ENCODE results near the gene GM2A.

DNA sequence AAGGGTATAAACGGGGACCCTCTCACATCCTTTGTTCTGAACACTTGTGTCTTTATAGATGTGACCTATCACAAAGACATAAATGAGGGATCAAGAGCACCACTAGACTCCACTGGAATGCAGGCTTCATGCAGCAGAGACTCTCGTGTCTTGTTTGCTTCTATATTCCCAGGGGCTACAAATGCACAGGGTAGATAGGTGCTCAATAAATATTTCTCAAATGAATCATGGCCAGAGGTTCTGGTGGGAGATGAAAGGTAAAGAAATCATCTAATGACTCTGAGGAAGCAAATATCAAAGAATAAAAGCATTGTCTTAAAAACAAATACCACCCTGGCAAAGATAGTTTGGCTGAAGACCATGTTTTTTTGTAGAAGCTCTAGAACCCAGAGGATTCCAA lies 44.0 kb downstream of the GM2A start:
- TF ChIP-seq, protein P1, sequence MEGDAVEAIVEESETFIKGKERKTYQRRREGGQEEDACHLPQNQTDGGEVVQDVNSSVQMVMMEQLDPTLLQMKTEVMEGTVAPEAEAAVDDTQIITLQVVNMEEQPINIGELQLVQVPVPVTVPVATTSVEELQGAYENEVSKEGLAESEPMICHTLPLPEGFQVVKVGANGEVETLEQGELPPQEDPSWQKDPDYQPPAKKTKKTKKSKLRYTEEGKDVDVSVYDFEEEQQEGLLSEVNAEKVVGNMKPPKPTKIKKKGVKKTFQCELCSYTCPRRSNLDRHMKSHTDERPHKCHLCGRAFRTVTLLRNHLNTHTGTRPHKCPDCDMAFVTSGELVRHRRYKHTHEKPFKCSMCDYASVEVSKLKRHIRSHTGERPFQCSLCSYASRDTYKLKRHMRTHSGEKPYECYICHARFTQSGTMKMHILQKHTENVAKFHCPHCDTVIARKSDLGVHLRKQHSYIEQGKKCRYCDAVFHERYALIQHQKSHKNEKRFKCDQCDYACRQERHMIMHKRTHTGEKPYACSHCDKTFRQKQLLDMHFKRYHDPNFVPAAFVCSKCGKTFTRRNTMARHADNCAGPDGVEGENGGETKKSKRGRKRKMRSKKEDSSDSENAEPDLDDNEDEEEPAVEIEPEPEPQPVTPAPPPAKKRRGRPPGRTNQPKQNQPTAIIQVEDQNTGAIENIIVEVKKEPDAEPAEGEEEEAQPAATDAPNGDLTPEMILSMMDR (IDR thresholded peaks at IDR 0.05; ENCODE audit: low read length) = no peak
- TF ChIP-seq EZH2 (IDR thresholded peaks at IDR 0.05; ENCODE audit: borderline replicate concordance, low read length) = no peak
